Activated naive CD8-positive, alpha-beta T cell (primary cell): ENCODE measurements around the gene TBXT.

Experiments
- H3K27ac Mint-ChIP-seq: one replicate; pipeline ENCODE4 v1.8.0; 2021; ENCODE audit warnings: mixed read lengths
- H3K27me3 Mint-ChIP-seq: one replicate; pipeline ENCODE4 v1.8.0; 2021; ENCODE audit warnings: mixed read lengths
- H3K36me3 Mint-ChIP-seq: one replicate; pipeline ENCODE4 v1.8.0; 2021; ENCODE audit warnings: mixed read lengths
- H3K4me1 Mint-ChIP-seq: one replicate; pipeline ENCODE4 v1.8.0; 2021; ENCODE audit warnings: low read depth, mixed read lengths
- H3K4me3 Mint-ChIP-seq: one replicate; pipeline ENCODE4 v1.8.0; 2021; ENCODE audit warnings: mild to moderate bottlenecking, mixed read lengths
- H3K9me3 Mint-ChIP-seq: one replicate; pipeline ENCODE4 v1.8.0; 2021; ENCODE audit warnings: low read depth, mixed read lengths

The TBXT gene, protein sequence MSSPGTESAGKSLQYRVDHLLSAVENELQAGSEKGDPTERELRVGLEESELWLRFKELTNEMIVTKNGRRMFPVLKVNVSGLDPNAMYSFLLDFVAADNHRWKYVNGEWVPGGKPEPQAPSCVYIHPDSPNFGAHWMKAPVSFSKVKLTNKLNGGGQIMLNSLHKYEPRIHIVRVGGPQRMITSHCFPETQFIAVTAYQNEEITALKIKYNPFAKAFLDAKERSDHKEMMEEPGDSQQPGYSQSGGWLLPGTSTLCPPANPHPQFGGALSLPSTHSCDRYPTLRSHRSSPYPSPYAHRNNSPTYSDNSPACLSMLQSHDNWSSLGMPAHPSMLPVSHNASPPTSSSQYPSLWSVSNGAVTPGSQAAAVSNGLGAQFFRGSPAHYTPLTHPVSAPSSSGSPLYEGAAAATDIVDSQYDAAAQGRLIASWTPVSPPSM

DNA sequence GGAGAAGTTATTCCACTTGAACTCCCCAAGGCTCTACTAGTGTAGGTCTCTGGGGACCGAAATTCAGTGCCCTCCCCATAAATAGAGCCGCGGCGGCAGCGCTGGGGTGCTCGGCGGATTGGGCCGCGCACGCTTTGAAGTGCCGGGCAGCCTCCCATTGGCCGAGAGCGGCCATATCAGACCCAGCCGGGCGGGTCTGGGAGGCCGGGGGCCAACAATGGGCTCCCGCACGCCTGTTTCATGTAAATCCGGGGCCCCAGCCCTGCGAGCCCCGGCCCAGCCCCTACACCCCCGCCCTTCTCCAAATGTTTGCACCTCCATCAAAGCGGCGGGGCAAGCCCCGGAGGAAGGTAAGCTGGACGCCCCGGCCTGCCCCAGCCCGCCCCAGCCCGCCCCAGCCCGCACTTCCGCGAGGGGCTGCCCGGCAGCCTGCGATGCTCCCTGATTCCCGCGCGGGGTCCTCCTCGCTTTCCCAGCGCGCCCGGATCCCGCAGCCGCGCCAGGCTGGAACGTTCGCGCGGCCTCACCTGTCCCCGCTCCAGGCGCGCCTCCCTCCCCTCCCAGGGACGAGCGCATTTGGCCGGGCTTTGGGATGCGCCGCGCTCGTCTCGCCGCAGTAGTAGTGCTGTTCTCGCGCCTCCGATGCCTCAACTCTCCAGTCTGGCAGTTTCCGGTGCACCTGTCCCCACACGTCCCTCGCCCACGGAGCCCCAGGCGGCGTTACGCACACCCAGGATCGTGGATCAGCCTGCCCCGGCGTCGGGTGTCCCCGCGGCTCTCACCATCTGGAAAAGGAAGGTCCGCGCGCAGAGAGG is at the start of gene TBXT:
TBXT (minus strand) TSS at position 51 of the 815 bp plus-strand sequence. CDS start 260 bp downstream, outside the sequence.
- H3K27me3 Mint-ChIP-seq, result peaks cover 45% of the 10 kb centered on the region
- H3K4me3 Mint-ChIP-seq, result peak within 1 kb of the TSS; percentile 86
- peaks cover 20% of the 10 kb centered on the region for H3K4me1 Mint-ChIP-seq
- no peaks in the 10 kb centered on the region for H3K9me3 Mint-ChIP-seq
- no peak within 1 kb of the TSS for H3K27ac Mint-ChIP-seq
- H3K36me3 Mint-ChIP-seq, result no peaks in the 10 kb centered on the region

DNA sequence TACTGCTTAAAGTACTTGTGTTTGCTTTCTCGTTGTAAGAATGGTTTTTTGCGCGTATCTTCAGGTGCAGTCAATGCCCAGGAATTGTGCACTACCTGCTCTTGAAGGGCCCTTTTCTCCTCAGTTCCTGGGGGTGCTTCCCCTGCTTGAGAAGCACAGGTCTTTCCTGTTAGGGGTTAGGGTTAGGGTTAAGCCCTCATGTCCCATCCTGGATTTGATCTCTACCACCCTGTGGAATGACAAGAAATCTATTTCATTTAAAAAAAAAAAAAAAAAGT is 39.6 kb upstream of the TBXT start:
- peaks cover 3% of the 10 kb centered on the region for H3K27me3 Mint-ChIP-seq
- no peak overlapping the region for H3K27ac Mint-ChIP-seq
- no peak overlapping the region for H3K4me3 Mint-ChIP-seq
- peaks cover 2% of the 10 kb centered on the region for H3K36me3 Mint-ChIP-seq
- no peaks in the 10 kb centered on the region for H3K9me3 Mint-ChIP-seq
- H3K4me1 Mint-ChIP-seq, result peaks cover 8% of the 10 kb centered on the region

DNA sequence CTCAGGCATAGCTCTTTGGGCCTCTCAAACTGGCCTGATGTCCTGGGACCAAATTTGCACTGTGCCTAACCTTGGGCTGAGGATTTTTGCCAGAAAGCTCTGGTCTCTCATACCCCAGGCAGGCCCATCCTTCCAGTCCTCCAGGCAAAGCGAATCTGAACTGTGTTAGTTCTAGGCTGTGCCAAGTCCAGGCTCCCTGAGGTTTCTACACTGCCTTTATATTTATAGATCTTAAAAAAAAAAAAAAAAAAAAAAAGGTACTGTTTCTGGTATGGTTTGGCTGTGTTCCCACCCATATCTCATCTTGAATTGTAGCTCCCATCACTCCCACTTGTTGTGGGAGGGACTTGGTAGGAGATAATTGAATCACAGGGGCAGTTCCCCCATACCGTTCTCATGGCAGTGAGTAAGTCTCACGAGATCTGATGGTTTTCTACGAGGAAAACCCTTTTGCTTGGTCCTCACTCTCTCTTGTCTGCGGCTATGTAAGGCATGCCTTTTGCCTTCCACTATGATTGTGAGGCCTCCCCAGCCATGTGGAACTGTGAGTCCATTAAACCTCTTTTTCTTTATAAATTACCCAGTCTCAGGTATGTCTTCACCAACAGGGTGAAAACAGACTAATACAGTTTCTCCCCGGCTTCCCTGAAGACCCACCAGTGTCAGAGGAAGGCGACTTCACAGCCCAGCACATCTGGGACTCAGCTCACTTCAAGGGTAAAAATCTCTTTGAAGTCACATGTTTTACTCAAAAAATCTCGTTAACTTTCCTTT is 39.0 kb upstream of the TBXT start:
- Mint-ChIP-seq H3K36me3 (peaks cover 2% of the 10 kb centered on the region), H3K27me3 (peaks cover 3% of the 10 kb centered on the region), H3K4me3 (peak overlapping the region; percentile 54), H3K27ac (no peak overlapping the region), H3K4me1 (peaks cover 13% of the 10 kb centered on the region), H3K9me3 (no peaks in the 10 kb centered on the region)

DNA sequence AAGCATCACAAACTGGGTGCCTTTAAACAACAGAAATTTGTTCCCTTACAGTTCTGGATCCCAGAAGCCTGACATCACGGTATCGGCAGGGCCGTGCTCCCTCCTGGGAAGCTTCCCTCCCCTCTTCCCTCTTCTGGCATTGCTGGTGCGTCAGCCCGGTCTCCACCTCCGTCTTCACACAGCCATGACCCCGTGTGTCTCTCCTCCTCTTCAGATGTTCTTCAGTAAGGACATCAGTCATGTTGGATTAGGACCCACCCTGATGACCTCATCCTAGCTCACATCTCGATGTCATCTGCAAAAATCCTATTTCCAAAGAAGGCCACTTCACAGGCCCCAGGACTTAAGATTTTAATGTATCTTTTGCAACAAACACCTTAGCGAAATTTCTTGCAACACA is 38.4 kb upstream of the TBXT start:
- no peak overlapping the region for H3K27ac Mint-ChIP-seq
- no peak overlapping the region for H3K4me3 Mint-ChIP-seq
- H3K27me3 Mint-ChIP-seq, result peaks cover 3% of the 10 kb centered on the region
- H3K36me3 Mint-ChIP-seq, result peaks cover 2% of the 10 kb centered on the region
- H3K4me1 Mint-ChIP-seq, result peaks cover 15% of the 10 kb centered on the region
- no peaks in the 10 kb centered on the region for H3K9me3 Mint-ChIP-seq

DNA sequence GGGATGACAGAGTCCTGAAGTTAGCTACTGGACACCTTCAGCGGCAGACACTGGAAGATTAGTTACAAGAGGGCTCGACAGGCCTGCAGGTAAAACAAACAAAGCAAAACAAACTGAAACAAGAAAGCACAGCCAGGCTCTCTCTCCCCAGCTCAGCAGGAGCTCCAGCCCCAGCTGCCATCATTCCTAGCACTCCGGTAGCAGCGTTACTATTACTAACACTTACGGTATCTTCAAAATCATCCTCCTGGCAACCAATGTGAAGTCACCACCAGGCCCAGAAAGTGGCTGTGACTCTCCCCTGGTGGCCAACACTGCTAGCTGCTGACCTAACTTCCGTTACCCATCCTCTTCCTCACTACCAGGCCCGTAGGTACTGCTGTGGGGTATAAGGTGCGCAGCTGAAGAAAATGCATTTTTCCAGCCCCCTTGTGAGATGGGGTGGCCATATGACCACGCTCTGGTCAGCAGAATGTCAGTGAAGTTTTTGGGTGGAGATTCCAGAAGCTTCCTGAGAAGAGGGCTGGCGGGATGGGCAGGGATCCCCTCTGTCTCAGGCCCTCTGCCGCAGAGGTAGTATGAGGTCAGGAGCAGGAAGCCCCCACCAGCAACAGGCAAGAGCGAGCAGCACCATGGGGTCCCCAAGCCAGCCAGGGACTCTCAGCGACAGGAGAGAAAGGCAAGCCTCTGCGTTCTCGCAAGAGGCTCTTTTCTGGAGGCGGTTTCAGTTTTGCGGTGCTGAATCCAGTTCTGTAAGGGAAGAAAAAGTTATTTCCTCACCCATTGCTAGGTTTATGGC is 37.4 kb upstream of the TBXT start:
- Mint-ChIP-seq H3K27ac (no peak overlapping the region), H3K9me3 (no peaks in the 10 kb centered on the region), H3K4me3 (no peak overlapping the region), H3K27me3 (peaks cover 3% of the 10 kb centered on the region), H3K4me1 (peaks cover 15% of the 10 kb centered on the region), H3K36me3 (peaks cover 2% of the 10 kb centered on the region)

DNA sequence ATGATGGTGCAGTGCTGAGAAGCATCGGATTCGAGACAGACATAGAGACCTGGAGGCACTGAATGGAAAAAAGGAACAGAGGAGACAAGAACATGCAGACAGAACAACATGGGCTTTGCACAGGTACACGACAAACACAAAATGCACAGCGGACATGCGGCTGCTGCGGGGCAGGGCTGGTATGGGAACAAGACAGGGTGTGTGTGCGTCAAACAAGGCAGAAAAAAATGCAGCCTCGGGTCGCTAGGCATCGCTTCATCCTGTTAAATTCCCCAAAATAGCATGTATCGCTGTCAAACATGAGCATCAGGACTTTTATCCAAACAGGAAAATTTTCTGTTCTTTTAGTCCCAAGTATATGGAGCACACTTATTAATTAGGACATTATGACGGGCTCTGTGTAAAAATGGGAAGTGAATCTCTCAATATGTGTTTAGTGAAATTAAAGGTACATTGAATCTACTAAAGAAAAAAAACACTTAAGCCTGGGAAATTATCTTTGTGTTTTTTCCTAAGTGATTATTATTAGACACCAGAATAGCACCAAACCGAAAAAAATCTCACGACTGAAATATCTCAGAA is 36.1 kb upstream of the TBXT start:
- H3K27ac Mint-ChIP-seq, result no peak overlapping the region
- no peaks in the 10 kb centered on the region for H3K9me3 Mint-ChIP-seq
- H3K27me3 Mint-ChIP-seq, result no peaks in the 10 kb centered on the region
- no peaks in the 10 kb centered on the region for H3K36me3 Mint-ChIP-seq
- peaks cover 15% of the 10 kb centered on the region for H3K4me1 Mint-ChIP-seq
- H3K4me3 Mint-ChIP-seq, result no peak overlapping the region

DNA sequence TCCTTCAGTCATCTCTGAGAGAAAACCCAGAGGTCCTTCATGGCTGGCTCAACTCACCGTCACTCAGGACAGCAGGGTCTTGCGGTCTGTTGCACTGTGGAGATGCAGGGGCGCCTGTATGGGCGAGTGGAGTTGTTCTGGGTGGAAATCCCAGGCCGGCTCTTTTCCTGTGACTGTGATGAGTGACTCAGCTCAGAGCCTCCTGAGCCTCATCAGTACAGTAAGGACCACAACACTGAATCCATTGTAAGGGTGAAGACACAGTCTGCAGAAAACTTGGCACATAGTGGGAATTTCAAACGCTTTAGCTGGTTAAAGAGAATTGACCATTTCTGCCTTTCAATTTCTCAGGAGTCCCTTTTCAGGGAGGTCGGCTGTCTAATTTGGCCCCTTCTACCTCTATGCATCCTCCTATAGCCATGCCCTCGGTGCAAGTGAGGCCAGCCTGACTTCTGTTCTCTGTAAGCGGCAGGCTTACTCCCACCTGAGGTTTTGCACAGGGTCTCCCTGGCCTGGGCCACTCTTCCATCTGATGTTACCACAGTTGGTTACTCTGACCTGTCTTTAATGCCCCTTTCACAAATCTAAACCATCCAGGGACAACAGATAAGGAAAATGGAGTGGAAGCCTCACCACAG is 35.5 kb upstream of the TBXT start:
- Mint-ChIP-seq H3K9me3 (no peaks in the 10 kb centered on the region), H3K27ac (no peak overlapping the region), H3K4me1 (peaks cover 15% of the 10 kb centered on the region), H3K27me3 (no peaks in the 10 kb centered on the region), H3K4me3 (no peak overlapping the region), H3K36me3 (no peaks in the 10 kb centered on the region)

DNA sequence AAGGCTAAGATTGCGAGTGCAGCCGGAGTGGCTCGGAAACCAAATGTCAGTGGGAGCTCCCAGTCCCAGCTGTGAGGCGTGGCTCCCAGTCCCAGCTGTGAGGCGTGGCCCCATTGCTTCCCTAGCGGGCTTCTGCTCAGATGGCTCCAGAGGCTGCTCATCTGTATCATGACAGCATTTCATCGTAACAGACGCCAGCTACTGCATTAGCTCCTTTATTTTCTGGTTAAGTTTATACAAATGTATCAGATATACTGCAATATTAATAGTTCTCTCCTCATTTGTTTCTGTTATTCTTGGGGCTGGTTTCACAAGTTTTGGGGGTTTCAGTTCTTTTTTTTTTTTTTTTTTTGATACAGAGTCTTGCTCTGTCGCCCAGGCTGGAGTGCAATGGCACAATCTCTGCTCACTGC is 34.7 kb upstream of the TBXT start:
- H3K4me1 Mint-ChIP-seq, result peaks cover 13% of the 10 kb centered on the region
- no peaks in the 10 kb centered on the region for H3K9me3 Mint-ChIP-seq
- no peak overlapping the region for H3K4me3 Mint-ChIP-seq
- H3K27ac Mint-ChIP-seq, result no peak overlapping the region
- no peaks in the 10 kb centered on the region for H3K36me3 Mint-ChIP-seq
- no peaks in the 10 kb centered on the region for H3K27me3 Mint-ChIP-seq

DNA sequence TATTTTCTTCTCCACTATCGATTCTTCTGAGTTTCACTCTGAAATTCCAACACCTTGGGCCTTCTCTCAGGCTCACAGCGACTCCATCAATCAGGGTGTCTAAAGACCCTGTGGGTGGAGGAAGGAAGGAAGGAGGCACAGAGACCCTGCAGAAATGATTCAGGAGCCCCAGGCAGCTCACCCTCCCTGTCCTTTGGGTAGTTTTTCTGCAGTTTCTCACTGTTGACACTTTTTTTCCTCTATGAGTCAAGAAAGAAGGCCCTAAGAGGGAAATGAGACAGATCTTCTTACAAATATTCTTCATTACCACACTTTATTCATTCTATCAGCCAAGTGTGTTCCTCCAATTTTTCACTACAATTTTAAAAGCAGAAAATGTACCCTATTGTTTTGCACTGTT is 34.2 kb upstream of the TBXT start:
- no peaks in the 10 kb centered on the region for H3K9me3 Mint-ChIP-seq
- H3K27me3 Mint-ChIP-seq, result no peaks in the 10 kb centered on the region
- H3K4me3 Mint-ChIP-seq, result no peak overlapping the region
- H3K36me3 Mint-ChIP-seq, result no peaks in the 10 kb centered on the region
- H3K4me1 Mint-ChIP-seq, result peaks cover 9% of the 10 kb centered on the region
- no peak overlapping the region for H3K27ac Mint-ChIP-seq

DNA sequence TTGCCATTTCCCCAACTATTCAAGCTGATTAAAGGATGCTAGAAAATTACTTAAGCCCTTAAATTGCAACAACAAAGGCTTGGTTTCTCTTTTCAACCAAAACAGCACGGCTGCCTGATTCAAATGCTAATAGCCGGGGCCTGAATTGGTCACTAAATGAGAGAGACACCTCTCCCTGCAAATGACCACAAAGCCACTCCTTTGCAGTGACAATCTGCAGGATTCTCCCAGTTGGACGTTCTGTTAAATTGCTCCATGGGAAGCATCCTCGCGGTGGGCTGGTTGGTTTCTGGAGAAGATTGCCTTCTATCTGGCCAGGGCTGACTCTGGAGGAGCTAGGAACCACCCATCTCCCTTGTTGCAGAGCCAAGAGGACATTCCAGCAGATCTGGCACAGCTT is 29.7 kb upstream of the TBXT start:
- Mint-ChIP-seq H3K27me3 (no peaks in the 10 kb centered on the region), H3K9me3 (no peaks in the 10 kb centered on the region), H3K4me3 (no peak overlapping the region), H3K36me3 (no peaks in the 10 kb centered on the region), H3K27ac (no peak overlapping the region), H3K4me1 (peaks cover 6% of the 10 kb centered on the region)

DNA sequence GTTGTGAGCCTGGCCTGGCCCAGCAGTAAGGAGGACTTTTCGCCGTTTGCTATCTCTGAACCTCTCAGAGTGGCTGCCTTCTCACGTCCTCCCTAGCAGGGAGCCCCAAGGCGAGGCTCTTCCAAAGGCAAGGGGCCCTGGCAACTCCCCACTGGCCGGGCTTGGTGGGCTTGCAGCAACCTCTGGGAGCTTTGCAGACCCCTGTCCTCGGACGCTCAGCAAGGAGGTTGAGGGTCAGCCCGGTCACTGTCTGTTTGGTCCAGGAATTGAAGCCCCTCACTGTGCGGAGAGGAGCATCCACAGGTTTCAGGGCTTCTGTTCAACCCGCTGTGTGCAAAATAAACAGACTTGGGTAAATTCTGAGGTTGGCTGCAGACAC is 28.2 kb upstream of the TBXT start:
- H3K4me3 Mint-ChIP-seq, result no peak overlapping the region
- H3K4me1 Mint-ChIP-seq, result no peaks in the 10 kb centered on the region
- no peak overlapping the region for H3K27ac Mint-ChIP-seq
- H3K36me3 Mint-ChIP-seq, result no peaks in the 10 kb centered on the region
- H3K27me3 Mint-ChIP-seq, result no peaks in the 10 kb centered on the region
- H3K9me3 Mint-ChIP-seq, result no peaks in the 10 kb centered on the region

DNA sequence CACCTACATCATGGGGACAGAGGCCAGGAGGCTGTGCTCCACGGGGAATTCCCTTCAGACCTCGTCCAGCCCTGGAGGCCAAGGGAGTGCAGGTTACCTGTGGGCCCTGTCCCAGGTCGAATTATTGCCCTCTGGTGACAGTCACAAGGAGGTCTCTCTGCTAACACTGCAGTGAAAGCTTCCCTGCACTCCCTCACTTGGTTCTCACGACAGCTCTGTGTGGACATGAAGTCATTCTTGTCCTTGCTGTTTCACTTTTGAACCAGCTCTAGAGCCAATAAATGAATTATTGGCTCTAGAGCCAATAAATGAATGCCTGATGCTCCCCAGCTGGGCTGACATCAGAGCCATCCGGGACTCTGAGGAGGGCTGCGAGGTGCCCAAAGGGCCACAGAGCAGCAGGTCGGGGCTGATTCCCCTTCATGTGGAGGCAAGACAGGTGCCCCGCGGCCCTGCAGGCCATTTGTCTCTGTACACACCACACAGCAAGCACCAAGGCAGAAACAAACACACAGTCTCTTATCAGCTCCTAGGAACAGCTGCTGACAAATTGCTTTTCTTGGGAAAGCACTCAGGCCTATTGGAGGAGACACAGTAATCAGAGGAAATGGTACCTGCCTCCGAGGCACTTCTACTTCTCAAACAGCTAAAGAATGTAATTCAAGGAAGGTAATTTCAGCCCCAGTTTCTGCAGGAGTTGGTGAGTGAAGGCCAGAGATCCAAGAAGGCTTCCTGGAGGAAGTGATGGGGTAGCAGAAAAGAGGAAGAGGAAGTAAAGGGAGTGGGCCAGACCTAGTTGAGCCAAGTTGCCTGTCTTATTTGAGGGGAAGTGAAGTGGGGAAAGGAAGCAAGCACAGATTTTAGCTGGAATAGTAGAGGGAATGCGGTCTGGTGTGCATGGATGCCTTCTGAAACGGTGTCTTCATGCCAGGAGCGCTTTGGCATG is 27.5 kb upstream of the TBXT start:
- no peaks in the 10 kb centered on the region for H3K27me3 Mint-ChIP-seq
- H3K27ac Mint-ChIP-seq, result no peak overlapping the region
- H3K4me1 Mint-ChIP-seq, result no peaks in the 10 kb centered on the region
- H3K9me3 Mint-ChIP-seq, result no peaks in the 10 kb centered on the region
- H3K4me3 Mint-ChIP-seq, result no peak overlapping the region
- no peaks in the 10 kb centered on the region for H3K36me3 Mint-ChIP-seq

DNA sequence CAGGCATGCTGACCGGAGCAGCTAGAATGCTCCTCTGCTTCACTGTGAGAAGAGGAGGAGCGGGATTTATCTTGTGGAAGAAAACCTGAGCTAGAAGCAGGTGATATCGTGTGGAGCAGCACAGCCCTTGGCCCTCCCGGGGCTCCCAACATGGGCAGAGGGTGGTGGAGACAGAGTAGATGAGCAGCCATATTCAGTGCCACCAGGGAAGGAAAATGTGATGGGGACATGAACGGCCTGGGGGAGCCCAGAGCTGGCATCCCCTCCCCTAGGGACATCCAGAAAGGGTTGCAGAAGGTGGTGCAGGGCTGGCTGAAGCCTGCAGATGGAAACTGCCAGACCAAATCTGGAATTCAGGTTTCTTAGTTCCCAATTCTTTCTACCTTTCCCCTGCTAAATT is 24.9 kb upstream of the TBXT start:
- Mint-ChIP-seq H3K4me3 (no peak overlapping the region), H3K4me1 (no peaks in the 10 kb centered on the region), H3K36me3 (no peaks in the 10 kb centered on the region), H3K9me3 (no peaks in the 10 kb centered on the region), H3K27ac (no peak overlapping the region), H3K27me3 (no peaks in the 10 kb centered on the region)
